H1 (cell line): Measurements from ENCODE around the gene POU6F2. TPM values are rescaled to one million over a fixed set of nuclear protein-coding genes. Genes with fewer than 3 reads are reported as not detected.

Source experiments
- CTCF ChIA-PET: fragments of 300-600 bp; sonication (Branson Sonifier 250); formaldehyde crosslinking; loops from one replicate; lab custom pipeline; 2021; ENCODE audit not compliant: partially characterized antibody; lab: Charles Lee
- POLR2A ChIA-PET: fragments of 300-600 bp; sonication (Branson Sonifier 250); formaldehyde crosslinking; loops from one replicate; lab custom pipeline; 2021; ENCODE audit warnings: inconsistent platforms; ENCODE audit not compliant: partially characterized antibody; lab: Charles Lee
- DNase-seq, 2 experiments: peaks; one replicate each; pipeline versions ENCODE4 v3.0.0 to v3.0.0-alpha.2; 2010 to 2022; ENCODE audit warnings: low spot score in 2 of 2, low read depth in 1 of 2, mixed read lengths in 1 of 2
- FAIRE-seq: peaks from 2 replicates; lab custom pipeline; 2011; peaks lifted over from hg19 to GRCh38; lab: Jason Lieb, UNC
- H2AFZ ChIP-seq: 2 replicates; pipeline ENCODE4 v1.8.1; 2012; ENCODE audit warnings: low read length, inconsistent platforms
- H2AK5ac ChIP-seq: 2 replicates; pipeline ENCODE4 v1.6.1; 2013; ENCODE audit warnings: low read depth, low read length
- H2BK120ac ChIP-seq: replicated peaks from 2 replicates; pipeline ENCODE3; 2013; ENCODE audit warnings: low read depth, low read length, inconsistent platforms
- H2BK12ac ChIP-seq: 2 replicates; pipeline ENCODE4 v1.6.1; 2013; ENCODE audit warnings: low read depth, low read length
- H2BK15ac ChIP-seq: 2 replicates; pipeline ENCODE4 v1.6.1; 2013; ENCODE audit warnings: low read length
- H2BK20ac ChIP-seq: 2 replicates; pipeline ENCODE4 v1.6.1; 2013; ENCODE audit warnings: low read length
- H2BK5ac ChIP-seq: 2 replicates; pipeline ENCODE4 v1.6.1; 2013; ENCODE audit warnings: low read depth, low read length
- H3K14ac ChIP-seq: 2 replicates; pipeline ENCODE4 v1.6.1; 2013; ENCODE audit warnings: inconsistent platforms; ENCODE audit not compliant: insufficient read length
- H3K18ac ChIP-seq: 2 replicates; pipeline ENCODE4 v1.6.1; 2013; ENCODE audit warnings: low read length; ENCODE audit errors: extremely low read depth
- H3K23ac ChIP-seq: 2 replicates; pipeline ENCODE4 v1.6.1; 2013; ENCODE audit warnings: inconsistent platforms; ENCODE audit not compliant: insufficient read length
- H3K23me2 ChIP-seq: 2 replicates; pipeline ENCODE4 v1.6.1; 2013; ENCODE audit warnings: low read depth, low read length
- H3K27ac ChIP-seq: 2 replicates; pipeline ENCODE4 v1.6.1; 2011; ENCODE audit warnings: low read depth, low read length, inconsistent platforms
- H3K27me3 ChIP-seq, 4 experiments: replicated peaks in 1 of 4; 1 replicate in 1 of 4; 2 replicates in 3 of 4; pipeline versions ENCODE4 v1.6.1 to v1.8.1; 2011 to 2013; ENCODE audit warnings: low read length in 3 of 4, mild to moderate bottlenecking in 3 of 4, inconsistent platforms in 2 of 4, mixed read lengths in 2 of 4, moderate library complexity in 1 of 4; ENCODE audit not compliant: control insufficient read depth in 3 of 4, insufficient read depth in 3 of 4; ENCODE audit errors: extremely low read depth in 1 of 4
- H3K36me3 ChIP-seq, 4 experiments: 2 replicates each; pipeline versions ENCODE4 v1.6.1 to v1.8.1; 2011 to 2013; ENCODE audit warnings: mild to moderate bottlenecking in 4 of 4, low read length in 3 of 4, moderate library complexity in 2 of 4, control low read depth in 1 of 4, inconsistent platforms in 1 of 4; ENCODE audit not compliant: insufficient read depth in 4 of 4, control insufficient read depth in 2 of 4
- H3K4ac ChIP-seq: replicated peaks from 2 replicates; pipeline ENCODE3; 2013; ENCODE audit warnings: low read length, low read depth, mixed read lengths, inconsistent platforms; ENCODE audit not compliant: insufficient read length
- H3K4me1 ChIP-seq, 4 experiments: replicated peaks in 1 of 4; 1 replicate in 1 of 4; 2 replicates in 3 of 4; pipeline versions ENCODE4 v1.6.1 to v1.8.1; 2011 to 2013; ENCODE audit warnings: low read length in 3 of 4, inconsistent platforms in 2 of 4, mixed read lengths in 1 of 4; ENCODE audit not compliant: insufficient read depth in 4 of 4, control insufficient read depth in 3 of 4
- H3K4me2 ChIP-seq, 2 experiments: 2 replicates each; pipeline versions ENCODE4 v1.6.1 to v1.8.1; 2011 to 2013; ENCODE audit warnings: low read depth in 2 of 2, low read length in 2 of 2, control low read depth in 1 of 2, inconsistent platforms in 1 of 2, mild to moderate bottlenecking in 1 of 2; ENCODE audit not compliant: insufficient read depth in 1 of 2
- H3K4me3 ChIP-seq, 4 experiments: fragments of 200-600, 300-600 bp in 1 of 4; sonication (generic), shearing (Covaris generic), sonication (Bioruptor Twin) in 1 of 4; 2 replicates each; pipeline versions ENCODE4 v1.5.1 to v1.8.1; 2011 to 2016; ENCODE audit warnings: low read length in 4 of 4, low read depth in 3 of 4, control low read depth in 2 of 4, inconsistent platforms in 2 of 4, mild to moderate bottlenecking in 2 of 4, mixed read lengths in 1 of 4, moderate library complexity in 1 of 4; ENCODE audit not compliant: insufficient read depth in 2 of 4; ENCODE audit errors: extremely low read depth in 1 of 4
- H3K56ac ChIP-seq: replicated peaks from 2 replicates; pipeline ENCODE3; 2013; ENCODE audit warnings: low read depth, mild to moderate bottlenecking, mixed read lengths, low read length, inconsistent platforms; ENCODE audit not compliant: insufficient read length
- H3K79me1 ChIP-seq: 2 replicates; pipeline ENCODE4 v1.6.1; 2013; ENCODE audit warnings: low read depth, low read length, control low read depth
- H3K79me2 ChIP-seq, 2 experiments: 2 replicates each; pipeline versions ENCODE4 v1.6.1 to v1.8.1; 2012 to 2013; ENCODE audit warnings: low read length in 2 of 2, mild to moderate bottlenecking in 2 of 2, inconsistent platforms in 1 of 2; ENCODE audit not compliant: insufficient read depth in 2 of 2, control insufficient read depth in 1 of 2
- H3K9ac ChIP-seq, 4 experiments: replicated peaks in 1 of 4; 1 replicate in 1 of 4; 2 replicates in 3 of 4; pipeline versions ENCODE4 v1.6.1 to v1.8.1; 2011 to 2013; ENCODE audit warnings: low read depth in 3 of 4, low read length in 3 of 4, control low read depth in 2 of 4, mild to moderate bottlenecking in 2 of 4, moderate library complexity in 2 of 4, inconsistent platforms in 1 of 4; ENCODE audit errors: extremely low read depth in 1 of 4
- H3K9me3 ChIP-seq, 2 experiments: 2 replicates each; pipeline versions ENCODE4 v1.6.1 to v1.8.1; 2012 to 2013; ENCODE audit warnings: mild to moderate bottlenecking in 2 of 2, moderate library complexity in 2 of 2, control low read depth in 1 of 2, inconsistent platforms in 1 of 2, low read depth in 1 of 2, low read length in 1 of 2, mixed read lengths in 1 of 2; ENCODE audit not compliant: insufficient read depth in 2 of 2
- H4K20me1 ChIP-seq, 2 experiments: replicated peaks in 1 of 2; 2 replicates each; pipeline versions ENCODE3 to v1.8.1; 2011 to 2013; ENCODE audit warnings: inconsistent platforms in 2 of 2, low read length in 2 of 2, mild to moderate bottlenecking in 1 of 2; ENCODE audit not compliant: insufficient read depth in 2 of 2, control insufficient read depth in 1 of 2
- H4K5ac ChIP-seq: 2 replicates; pipeline ENCODE4 v1.6.1; 2013; ENCODE audit warnings: low read length, low read depth, mixed read lengths, inconsistent platforms; ENCODE audit not compliant: insufficient read length
- H4K8ac ChIP-seq: 2 replicates; pipeline ENCODE4 v1.8.0; 2013; ENCODE audit warnings: mild to moderate bottlenecking, moderate library complexity, low read length, inconsistent platforms; ENCODE audit not compliant: insufficient read depth; ENCODE audit errors: extremely low read depth
- H4K91ac ChIP-seq: replicated peaks from 2 replicates; pipeline ENCODE3; 2013; ENCODE audit warnings: low read length, mixed read lengths, inconsistent platforms; ENCODE audit not compliant: insufficient read length
- RBBP5 ChIP-seq: IDR thresholded peaks from 2 replicates; pipeline ENCODE4 v1.7.1; 2012; ENCODE audit warnings: low read depth, mild to moderate bottlenecking, inconsistent platforms, low read length, moderate library complexity, borderline replicate concordance
- TEAD4 ChIP-seq: IDR thresholded peaks from 2 replicates; pipeline ENCODE4 v1.6.1; 2012; ENCODE audit warnings: low read depth, low read length, inconsistent platforms, mixed read lengths
- WGBS, 2 experiments: shearing (Covaris generic) in 1 of 2; methylation state at CpG; one replicate each; pipeline versions ENCODE4 v1.1.6 to v1.1.7; 2013 to 2015; ENCODE audit warnings: low lambda C conversion rate in 2 of 2, mixed read lengths in 2 of 2, inconsistent platforms in 1 of 2, low coverage in 1 of 2, missing lambda C conversion rate in 1 of 2; ENCODE audit not compliant: insufficient replicate concordance in 2 of 2, insufficient coverage in 1 of 2, insufficient read length in 1 of 2; ENCODE audit errors: extremely low coverage in 1 of 2, missing lambda C conversion rate in 1 of 2; 5-methylcytosine and 5-hydroxymethylcytosine counted together
- polyA plus RNA-seq, 7 experiments: library from polyadenylated mRNA; depleted of rRNA in 3 of 7; stranded (reverse) in 5 of 7; unstranded in 2 of 7; fragments of >200 nt in 5 of 7; fragments of 200-250 nt in 2 of 7; gene quantifications; 1 replicate in 5 of 7; 2 replicates in 1 of 7; 4 replicates in 1 of 7; pipeline versions ENCODE4 v1.2.1 to v1.2.3, GENCODE V29; 2011 to 2013; ENCODE audit warnings: missing spikeins in 2 of 7, mixed read lengths in 2 of 7
- total RNA-seq: library from RNA; stranded (reverse); fragmentation: NEBNext Ultra II Directional; extraction: Animal tissue kit (Norgen Biotek cat#: 25700); gene quantifications from 2 replicates; pipeline ENCODE4 v1.2.1, GENCODE V29; 2021

POU6F2 gene
- total and polyA plus RNA-seq, 2 of the 8 experiments (the other 6 are each of a cell fraction or from before 2014, with no cell fraction given), result 1.1 to 2.0 TPM

GRCh38 chr7:39260279-39260844, 282.7 kb downstream of the POU6F2 start:
- H4K91ac ChIP-seq, result peak overlapping the region; percentile 91
- H2BK120ac ChIP-seq, result no peak overlapping the region
- no peak overlapping the region for H3K4me2 ChIP-seq
- no peak overlapping the region for H3K14ac ChIP-seq
- POLR2A ChIA-PET, result no interaction called here
- TF ChIP-seq TEAD4 (peak; percentile 14; the same call in 1 of the 2 replicates), RBBP5 (no peak)
- TF ChIP-seq, all 59 proteins: peak for 1
- H3K79me2 ChIP-seq, result no peaks in the 10 kb centered on the region
- H3K79me1 ChIP-seq, result no peaks in the 10 kb centered on the region
- peaks cover 0 to 2% (median 0%) of the 10 kb centered on the region in 4 experiments; a peak in 1 of 7 replicates for H3K27me3 ChIP-seq
- peak overlapping the region; percentile 48 for H3K4ac ChIP-seq
- H3K36me3 ChIP-seq, result peaks cover 0 to 7% (median 0%) of the 10 kb centered on the region in 4 experiments; a peak in 1 of 8 replicates
- no peaks in the 10 kb centered on the region for H3K9me3 ChIP-seq
- peak overlapping the region; percentile 99 for H2BK12ac ChIP-seq
- peak overlapping the region; percentile 89 for H3K23ac ChIP-seq
- H2BK5ac ChIP-seq, result peak overlapping the region; percentile 76
- H3K18ac ChIP-seq, result no peak overlapping the region
- H3K23me2 ChIP-seq, result peaks cover 11% of the 10 kb centered on the region
- H2AFZ ChIP-seq, result no peak overlapping the region
- DNase-seq (no peak), FAIRE-seq (no peak)
- H3K4me1 ChIP-seq, result peaks cover 0 to 7% (median 3%) of the 10 kb centered on the region in 4 experiments; a peak in 5 of 7 replicates
- H4K8ac ChIP-seq, result no peak overlapping the region; the same call in 1 of the 2 replicates
- H4K20me1 ChIP-seq, result peaks cover 0 to 11% of the 10 kb centered on the region in 2 experiments
- peak overlapping the region; percentile 47; the same call in 1 of the 2 replicates for H2BK15ac ChIP-seq
- CTCF ChIA-PET, result no interaction called here
- peak overlapping the region; percentile 2; the same call in 1 of the 2 replicates for H2BK20ac ChIP-seq
- H3K27ac ChIP-seq, result no peak overlapping the region
- H3K4me3 ChIP-seq, result no peak overlapping the region
- 0 out of 7 replicates have a peak overlapping the region, but pooled peaks of 1 of the 4 experiments have one; percentile 27 for H3K9ac ChIP-seq
- H3K56ac ChIP-seq, result peak overlapping the region; percentile 65
- 88 to 100% methylated on average over 1 to 2 of the region's 2 CpGs for WGBS, 2 experiments
- H2AK5ac ChIP-seq, result peak overlapping the region; percentile 99
- H4K5ac ChIP-seq, result no peak overlapping the region
